ENCODE measurements around the gene TDRD7.
"Not testable (repeated sequence)": the region's sequence is repeated elsewhere in the genome, so short reads cannot be mapped to it uniquely, and the experiment has no call there.

Gene TDRD7

DNA sequence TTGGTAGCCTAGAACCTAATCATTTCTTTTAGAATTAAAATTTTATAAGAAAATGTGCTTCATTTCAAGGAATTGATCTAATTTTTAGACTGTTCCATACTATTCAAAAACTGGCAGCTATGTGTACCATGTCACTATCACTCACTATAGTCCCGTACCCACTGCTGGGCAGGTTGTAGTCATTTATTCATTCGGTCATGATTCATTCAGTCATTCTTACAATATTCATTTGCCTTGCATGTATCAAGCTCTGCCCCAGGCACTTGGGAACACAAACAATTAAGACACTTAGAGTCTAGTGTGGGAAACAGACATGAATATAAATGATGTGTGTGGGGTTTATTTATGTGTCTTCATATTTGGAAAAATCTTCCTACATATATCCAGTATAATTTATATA, 26.4 kb downstream of the TDRD7 start:
- Histone ChIP-seq H3K9me3 (no peaks in the 10 kb centered on the region), H3K4me3 (no peak overlapping the region), H3K27me3 (no peaks in the 10 kb centered on the region), H3K4me1 (no peaks in the 10 kb centered on the region), H3K27ac (no peak overlapping the region), H3K36me3 (peaks cover 26 to 40% (median 35%) of the 10 kb centered on the region in 3 donors)
- TF ChIP-seq, protein P1, sequence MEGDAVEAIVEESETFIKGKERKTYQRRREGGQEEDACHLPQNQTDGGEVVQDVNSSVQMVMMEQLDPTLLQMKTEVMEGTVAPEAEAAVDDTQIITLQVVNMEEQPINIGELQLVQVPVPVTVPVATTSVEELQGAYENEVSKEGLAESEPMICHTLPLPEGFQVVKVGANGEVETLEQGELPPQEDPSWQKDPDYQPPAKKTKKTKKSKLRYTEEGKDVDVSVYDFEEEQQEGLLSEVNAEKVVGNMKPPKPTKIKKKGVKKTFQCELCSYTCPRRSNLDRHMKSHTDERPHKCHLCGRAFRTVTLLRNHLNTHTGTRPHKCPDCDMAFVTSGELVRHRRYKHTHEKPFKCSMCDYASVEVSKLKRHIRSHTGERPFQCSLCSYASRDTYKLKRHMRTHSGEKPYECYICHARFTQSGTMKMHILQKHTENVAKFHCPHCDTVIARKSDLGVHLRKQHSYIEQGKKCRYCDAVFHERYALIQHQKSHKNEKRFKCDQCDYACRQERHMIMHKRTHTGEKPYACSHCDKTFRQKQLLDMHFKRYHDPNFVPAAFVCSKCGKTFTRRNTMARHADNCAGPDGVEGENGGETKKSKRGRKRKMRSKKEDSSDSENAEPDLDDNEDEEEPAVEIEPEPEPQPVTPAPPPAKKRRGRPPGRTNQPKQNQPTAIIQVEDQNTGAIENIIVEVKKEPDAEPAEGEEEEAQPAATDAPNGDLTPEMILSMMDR (IDR thresholded peaks at IDR 0.05): no peak
- intact Hi-C loops (cut with DNase I; ENCODE audit: low total_unique reads): no loop called here
- DNase-seq: no peak

DNA sequence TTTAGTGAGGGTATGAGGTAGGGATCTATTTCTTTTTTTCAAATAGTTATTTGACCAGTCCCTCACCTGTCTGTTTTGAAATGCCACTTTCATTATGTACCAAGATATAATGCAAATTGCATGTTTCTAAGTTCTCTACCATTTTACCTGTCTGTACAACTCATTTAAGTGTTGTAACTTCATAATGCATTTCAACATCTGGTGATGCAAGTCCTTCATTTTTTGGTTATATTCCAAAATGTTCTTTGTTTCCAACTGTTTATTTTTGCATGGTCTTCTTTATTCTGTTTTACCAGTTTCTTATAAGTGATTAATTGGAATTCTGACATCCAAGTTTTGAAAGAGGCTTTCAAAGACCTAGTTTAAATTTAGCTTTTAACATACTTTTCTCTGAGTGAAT, 26.8 kb downstream of the TDRD7 start:
- intact Hi-C loops (cut with DNase I; ENCODE audit: low total_unique reads): no loop called here
- TF ChIP-seq, protein P1 (IDR thresholded peaks at IDR 0.05): no peak
- no peaks in the 10 kb centered on the region for H3K27me3 ChIP-seq
- H3K36me3 ChIP-seq: peaks cover 22 to 36% (median 31%) of the 10 kb centered on the region in 3 donors
- DNase-seq: no peak
- H3K27ac ChIP-seq: no peak overlapping the region
- no peaks in the 10 kb centered on the region for H3K9me3 ChIP-seq
- no peaks in the 10 kb centered on the region for H3K4me1 ChIP-seq
- H3K4me3 ChIP-seq: no peak overlapping the region

DNA sequence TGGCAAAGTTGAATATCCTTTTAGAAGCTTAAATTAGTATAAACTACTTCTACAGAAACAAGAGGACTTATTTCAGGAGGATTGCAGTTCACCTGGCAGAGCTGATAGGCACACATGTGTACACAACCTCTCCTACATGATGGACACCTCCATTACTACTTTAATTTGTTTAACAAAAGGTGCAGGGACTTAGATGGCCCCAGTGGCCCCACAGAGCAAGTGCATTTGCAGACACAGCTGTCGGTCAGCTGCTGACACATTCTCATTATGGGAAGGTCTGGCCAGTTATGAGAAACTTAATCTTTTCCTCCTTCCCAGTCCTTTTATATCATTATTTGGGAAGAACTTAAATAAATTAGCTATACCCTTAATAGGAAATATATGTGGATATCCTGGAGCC, 28.3 kb downstream of the TDRD7 start:
- no peak overlapping the region for H3K4me3 ChIP-seq
- no peak overlapping the region for H3K27ac ChIP-seq
- H3K27me3 ChIP-seq: no peaks in the 10 kb centered on the region
- no peaks in the 10 kb centered on the region for H3K4me1 ChIP-seq
- intact Hi-C loops (cut with DNase I; ENCODE audit: low total_unique reads): no loop called here
- peaks cover 13 to 21% (median 17%) of the 10 kb centered on the region in 3 donors for H3K36me3 ChIP-seq
- TF ChIP-seq, protein P1 (IDR thresholded peaks at IDR 0.05): no peak
- no peaks in the 10 kb centered on the region for H3K9me3 ChIP-seq
- DNase-seq: no peak

DNA sequence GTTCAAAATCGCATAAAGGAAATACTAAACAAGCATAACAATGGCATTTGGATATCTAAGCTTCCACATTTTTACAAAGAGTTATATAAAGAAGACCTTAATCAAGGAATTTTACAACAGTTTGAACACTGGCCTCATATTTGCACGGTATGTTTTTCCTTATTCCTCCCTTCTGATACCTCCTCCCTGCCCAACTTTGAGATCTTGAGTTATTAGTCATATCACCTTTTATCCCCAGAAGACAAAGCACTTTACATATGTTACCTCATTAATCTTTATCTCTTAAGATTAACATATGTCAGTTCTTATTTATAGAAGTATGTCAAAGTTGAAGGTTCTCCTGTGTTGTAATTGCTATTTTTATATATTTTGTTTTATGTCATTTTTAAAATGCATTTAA, 29.8 kb downstream of the TDRD7 start:
- DNase-seq: no peak
- Histone ChIP-seq H3K27ac (no peak overlapping the region), H3K4me3 (no peak overlapping the region), H3K27me3 (no peaks in the 10 kb centered on the region), H3K36me3 (peaks cover 13 to 25% (median 17%) of the 10 kb centered on the region in 3 donors), H3K9me3 (no peaks in the 10 kb centered on the region), H3K4me1 (no peaks in the 10 kb centered on the region)
- intact Hi-C loops (cut with DNase I; ENCODE audit: low total_unique reads): no loop called here
- TF ChIP-seq, protein P1 (IDR thresholded peaks at IDR 0.05): no peak

DNA sequence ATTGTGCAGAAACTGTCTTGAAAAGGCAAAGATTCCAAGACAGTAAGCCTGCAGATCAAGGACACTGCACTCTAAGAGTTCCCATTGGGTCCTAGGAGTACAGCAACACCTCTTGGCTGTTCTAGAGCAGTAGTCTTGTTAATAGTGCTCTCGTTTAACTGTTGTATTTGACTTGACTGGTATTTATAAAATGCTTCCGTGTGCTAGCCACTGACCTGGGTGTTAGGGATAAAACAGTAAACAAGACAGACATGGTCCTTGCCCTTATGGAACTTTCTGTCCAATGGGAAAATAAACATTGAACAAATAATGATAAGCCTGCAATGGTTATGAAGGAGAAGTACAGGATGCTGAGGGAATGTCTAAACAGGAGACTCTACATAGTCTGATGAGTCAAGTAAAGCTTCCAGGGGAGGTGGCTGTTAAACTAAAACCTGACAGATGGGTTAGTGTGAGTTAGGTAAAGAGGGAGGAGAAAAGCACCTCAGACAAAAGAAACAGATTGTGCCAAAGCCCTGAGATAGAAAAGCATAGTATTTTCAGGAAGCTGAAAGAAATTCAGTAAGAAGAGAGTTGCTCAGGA, 33.3 kb downstream of the TDRD7 start:
- Histone ChIP-seq H3K9me3 (no peaks in the 10 kb centered on the region), H3K36me3 (peaks cover 5 to 24% (median 16%) of the 10 kb centered on the region in 3 donors), H3K27ac (no peak overlapping the region), H3K27me3 (no peaks in the 10 kb centered on the region), H3K4me3 (no peak overlapping the region), H3K4me1 (no peaks in the 10 kb centered on the region)
- TF ChIP-seq, protein P1 (IDR thresholded peaks at IDR 0.05): no peak
- DNase-seq: no peak
- intact Hi-C loops (cut with DNase I; ENCODE audit: low total_unique reads): no loop called here

DNA sequence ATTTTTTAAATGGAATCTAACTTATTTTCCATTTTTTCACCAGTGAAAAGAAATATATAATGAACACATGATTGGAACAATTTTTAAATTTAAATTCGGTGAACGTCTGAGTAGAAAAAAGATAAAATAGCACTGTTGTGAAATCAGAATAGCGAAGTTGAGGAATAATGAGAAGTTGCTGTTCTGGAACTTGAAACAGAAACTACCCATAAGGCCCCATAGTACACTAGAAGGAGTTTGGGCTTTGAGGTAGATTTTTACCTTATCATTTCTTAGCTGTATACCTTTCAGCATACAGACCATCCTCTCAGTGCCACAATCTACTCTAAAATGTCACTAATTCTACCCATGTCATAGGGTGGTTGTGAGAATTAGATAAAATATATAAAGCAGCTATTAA, 35.1 kb downstream of the TDRD7 start:
- Histone ChIP-seq H3K27ac (no peak overlapping the region), H3K4me3 (no peak overlapping the region), H3K27me3 (no peaks in the 10 kb centered on the region), H3K4me1 (no peaks in the 10 kb centered on the region), H3K36me3 (peaks cover under 1 to 20% (median 10%) of the 10 kb centered on the region in 3 donors), H3K9me3 (no peaks in the 10 kb centered on the region)
- no peak for DNase-seq
- intact Hi-C loops (cut with DNase I; ENCODE audit: low total_unique reads): no loop called here
- TF ChIP-seq, protein P1 (IDR thresholded peaks at IDR 0.05): no peak

DNA sequence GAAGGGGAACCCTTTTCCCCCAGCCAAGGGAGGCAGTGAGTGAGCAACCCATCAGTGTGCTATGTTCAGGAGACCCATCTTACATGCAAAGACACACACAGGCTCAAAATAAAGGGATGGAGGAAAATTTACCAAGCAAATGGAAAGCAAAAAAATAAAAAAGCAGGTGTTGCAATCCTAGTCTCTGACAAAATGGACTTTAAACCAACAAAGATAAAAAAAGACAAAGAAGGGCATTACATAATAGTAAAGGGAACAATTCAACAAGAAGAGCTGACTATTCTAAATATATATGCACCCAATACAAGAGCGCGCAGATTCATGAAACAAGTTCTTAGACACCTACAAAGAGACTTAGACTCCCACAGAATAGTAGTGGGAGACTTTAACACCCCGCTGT, 41.7 kb downstream of the TDRD7 start:
- H3K4me1 ChIP-seq; DNase-seq; H3K4me3 ChIP-seq; intact Hi-C loops (cut with DNase I; ENCODE audit: low total_unique reads); H3K9me3 ChIP-seq; H3K27ac ChIP-seq; H3K27me3 ChIP-seq: not testable (repeated sequence)
- H3K36me3 ChIP-seq: peaks cover 0 to 10% (median 8%) of the 10 kb centered on the region in 3 donors

DNA sequence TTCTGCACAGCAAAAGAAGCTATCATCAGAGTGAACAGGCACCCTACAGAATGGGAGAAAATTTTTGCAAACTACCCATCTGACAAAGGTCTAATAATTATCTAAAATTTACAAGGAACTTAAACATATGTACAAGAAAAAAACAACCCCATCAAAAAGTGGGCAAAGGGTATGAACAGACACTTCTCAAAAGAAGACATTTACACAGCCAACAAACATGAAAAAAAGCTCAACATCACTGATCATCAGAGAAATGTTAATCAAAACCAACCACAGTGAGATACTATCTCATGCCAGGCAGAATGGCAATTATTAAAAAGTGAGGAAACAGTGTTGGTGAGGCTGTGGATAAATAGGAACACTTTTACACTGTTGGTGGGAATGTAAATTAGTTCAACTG, 44.9 kb downstream of the TDRD7 start:
- H3K4me1 ChIP-seq; H3K4me3 ChIP-seq; H3K27me3 ChIP-seq; intact Hi-C loops (cut with DNase I; ENCODE audit: low total_unique reads); H3K27ac ChIP-seq; DNase-seq; H3K9me3 ChIP-seq: not testable (repeated sequence)
- H3K36me3 ChIP-seq: peaks cover 0 to 10% (median 5%) of the 10 kb centered on the region in 3 donors
